Effector memory CD8-positive, alpha-beta T cell (primary cell): Measurements from ENCODE around the gene RAPH1.
"Not testable (repeated sequence)": the region's sequence is repeated elsewhere in the genome, so short reads cannot be mapped to it uniquely, and the experiment has no call there.

Experiments used
- ATAC-seq: fragments of 150-1000 bp; cut with Tn5 transposase; replicated peaks from 2 replicates; pipeline ENCODE4 v1.10.0; 2021; ENCODE audit warnings: mild to moderate bottlenecking, moderate library complexity
- DNase-seq, 3 experiments: peaks; one replicate each; pipeline ENCODE4 v3.0.0; 2021
- H3K27ac Mint-ChIP-seq, 2 donors: one replicate each; pipeline ENCODE4 v1.8.0; 2022; ENCODE audit warnings: mild to moderate bottlenecking in 2 of 2, mixed read lengths in 2 of 2, moderate library complexity in 2 of 2
- H3K27me3 Mint-ChIP-seq, 2 donors: one replicate each; pipeline ENCODE4 v1.8.0; 2022; ENCODE audit warnings: mixed read lengths in 2 of 2
- H3K36me3 Mint-ChIP-seq: one replicate; pipeline ENCODE4 v1.8.0; 2022; ENCODE audit warnings: mild to moderate bottlenecking, moderate library complexity, mixed read lengths; ENCODE audit not compliant: insufficient read depth
- H3K4me1 Mint-ChIP-seq, 2 donors: one replicate each; pipeline ENCODE4 v1.8.0; 2022; ENCODE audit warnings: low read depth in 2 of 2, mixed read lengths in 2 of 2
- H3K4me3 Mint-ChIP-seq, 2 donors: one replicate each; pipeline ENCODE4 v1.8.0; 2022; ENCODE audit warnings: mild to moderate bottlenecking in 2 of 2, mixed read lengths in 2 of 2, moderate library complexity in 2 of 2
- H3K9me3 Mint-ChIP-seq, 2 donors: one replicate each; pipeline ENCODE4 v1.8.0; 2022; ENCODE audit warnings: mixed read lengths in 2 of 2

Gene RAPH1

DNA sequence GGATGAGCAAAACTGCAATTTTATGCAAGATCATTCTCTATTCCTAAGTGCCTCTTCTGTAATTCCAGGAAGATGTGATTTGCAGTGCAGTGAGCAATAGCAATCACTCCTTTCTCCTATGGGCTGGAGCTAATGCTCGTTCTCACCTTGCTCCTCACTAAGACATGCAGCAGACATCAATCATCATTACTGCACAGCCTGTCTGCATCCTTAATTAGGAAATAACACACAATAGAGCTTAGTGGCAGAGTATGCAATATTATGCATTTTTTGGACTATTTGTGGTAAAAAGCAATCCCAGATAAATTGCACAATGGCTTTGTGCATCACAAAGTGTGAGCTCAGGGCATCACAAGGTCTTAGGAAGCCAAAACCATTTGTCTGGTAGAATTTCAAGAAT, 32.6 kb upstream of the RAPH1 start:
- Mint-ChIP-seq H3K4me3 (no peak overlapping the region), H3K4me1 (peaks cover 3 to 4% of the 10 kb centered on the region in 2 donors), H3K27me3 (no peaks in the 10 kb centered on the region), H3K9me3 (no peaks in the 10 kb centered on the region), H3K27ac (no peak overlapping the region), H3K36me3 (no peaks in the 10 kb centered on the region)
- DNase-seq = no peak
- no peak for ATAC-seq

DNA sequence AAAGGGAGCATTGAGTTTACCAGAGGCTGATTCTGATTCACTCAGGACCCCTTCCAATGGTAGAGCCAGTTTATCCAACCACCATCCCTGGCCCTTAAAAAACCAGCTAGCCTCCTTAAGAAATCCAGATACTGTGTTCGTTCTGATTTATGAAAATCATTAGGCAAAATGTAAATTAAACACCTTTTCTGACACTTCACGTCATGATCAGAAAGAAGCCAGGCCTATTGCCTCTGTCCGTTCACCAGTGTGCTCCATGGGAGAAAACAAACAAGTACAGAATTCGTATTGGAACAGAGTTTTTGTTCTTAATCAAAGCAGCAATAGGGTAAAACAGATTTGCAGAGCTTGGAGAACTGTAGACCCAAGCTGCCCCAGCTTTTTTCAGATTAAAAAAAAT, 31.1 kb upstream of the RAPH1 start:
- no peak overlapping the region for H3K27ac Mint-ChIP-seq
- H3K4me3 Mint-ChIP-seq = no peak overlapping the region

DNA sequence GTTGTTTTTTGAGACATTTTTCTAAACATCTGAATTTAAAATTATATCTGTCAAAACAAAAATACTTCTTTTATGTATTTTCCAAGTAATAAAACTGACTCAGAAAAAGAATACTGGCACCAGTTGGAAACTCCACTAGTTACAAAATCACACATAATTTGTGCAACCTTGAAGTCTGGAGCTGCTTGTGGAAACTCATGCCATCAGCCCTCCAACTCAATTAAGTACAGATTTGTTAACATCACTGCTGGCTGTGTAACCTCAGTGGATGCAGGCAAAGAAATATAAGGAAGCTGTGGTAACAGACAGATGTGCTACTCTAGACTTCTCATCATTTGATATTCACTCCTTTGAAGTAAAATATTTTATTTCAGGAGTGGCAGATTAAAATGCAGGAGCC, 30.0 kb upstream of the RAPH1 start:
- Mint-ChIP-seq H3K27ac (no peak overlapping the region), H3K4me1 (peaks cover 0 to 1% of the 10 kb centered on the region in 2 donors), H3K9me3 (no peaks in the 10 kb centered on the region), H3K4me3 (no peak overlapping the region), H3K27me3 (no peaks in the 10 kb centered on the region), H3K36me3 (peaks cover 2% of the 10 kb centered on the region)
- ATAC-seq = no peak
- DNase-seq = no peak

More for the DNA sequence above, 31.1 kb upstream of the RAPH1 start:
- DNase-seq (no peak), ATAC-seq (no peak)
- peaks cover 3 to 4% of the 10 kb centered on the region in 2 donors for H3K4me1 Mint-ChIP-seq
- no peaks in the 10 kb centered on the region for H3K27me3 Mint-ChIP-seq
- peaks cover 2% of the 10 kb centered on the region for H3K36me3 Mint-ChIP-seq
- no peaks in the 10 kb centered on the region for H3K9me3 Mint-ChIP-seq

DNA sequence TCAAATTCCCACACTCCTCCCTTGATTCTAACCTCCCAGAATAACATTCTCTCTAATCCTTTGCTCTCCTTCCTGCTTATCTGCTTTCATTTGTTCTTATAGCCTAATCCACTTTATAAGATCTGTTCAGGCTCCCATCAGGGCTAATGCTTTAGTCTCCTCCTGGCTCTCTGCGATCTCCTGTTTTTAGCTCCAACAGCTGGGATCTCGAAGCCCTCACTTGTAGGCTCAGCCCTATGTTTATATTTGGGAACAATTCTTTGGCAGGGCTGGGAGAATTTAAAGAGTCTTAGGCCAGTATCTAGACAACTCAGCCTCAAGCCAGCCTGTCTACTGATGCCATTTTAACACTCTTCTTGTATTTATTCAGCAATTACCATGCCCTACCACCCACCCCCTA, 27.2 kb upstream of the RAPH1 start:
- ATAC-seq = no peak
- H3K9me3 Mint-ChIP-seq = no peaks in the 10 kb centered on the region
- H3K36me3 Mint-ChIP-seq = peaks cover 2% of the 10 kb centered on the region
- no peak overlapping the region for H3K4me3 Mint-ChIP-seq
- H3K27ac Mint-ChIP-seq = no peak overlapping the region
- no peaks in the 10 kb centered on the region for H3K4me1 Mint-ChIP-seq
- no peak for DNase-seq
- no peaks in the 10 kb centered on the region for H3K27me3 Mint-ChIP-seq

DNA sequence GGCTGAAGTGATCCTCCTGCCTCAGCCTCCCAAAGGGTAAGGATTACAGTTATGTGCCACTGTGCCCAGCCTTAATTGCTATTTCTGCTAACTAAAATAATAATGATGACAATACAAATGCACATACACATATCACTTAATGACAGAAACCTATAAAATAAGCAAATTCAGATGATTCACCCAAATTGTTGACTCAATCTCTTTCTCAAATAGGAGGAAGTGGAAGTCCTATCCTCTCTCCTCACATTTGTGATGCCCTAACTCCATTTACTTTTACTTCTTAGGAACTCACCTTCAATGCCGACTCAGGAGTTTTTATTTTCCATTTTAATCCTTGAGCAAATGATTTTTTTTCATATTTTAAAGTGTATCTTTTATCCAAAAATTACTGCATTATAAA, 24.5 kb upstream of the RAPH1 start:
- no peaks in the 10 kb centered on the region for H3K9me3 Mint-ChIP-seq

GRCh38 chr2:203553784-203554183, 18.7 kb upstream of the RAPH1 start:
- DNase-seq (no peak), ATAC-seq (no peak)
- Mint-ChIP-seq H3K4me1 (no peaks in the 10 kb centered on the region), H3K4me3 (no peak overlapping the region), H3K36me3 (peaks cover 3% of the 10 kb centered on the region), H3K9me3 (no peaks in the 10 kb centered on the region), H3K27me3 (peaks cover 0 to 6% of the 10 kb centered on the region in 2 donors), H3K27ac (no peak overlapping the region)

More for the DNA sequence above, 24.5 kb upstream of the RAPH1 start:
- no peak for DNase-seq
- peaks cover 6% of the 10 kb centered on the region for H3K36me3 Mint-ChIP-seq
- no peak overlapping the region for H3K27ac Mint-ChIP-seq
- no peak for ATAC-seq
- H3K4me3 Mint-ChIP-seq = no peak overlapping the region
- H3K27me3 Mint-ChIP-seq = peaks cover 0 to under 1% of the 10 kb centered on the region in 2 donors
- no peaks in the 10 kb centered on the region for H3K4me1 Mint-ChIP-seq

GRCh38 chr2:203551778-203552177, 16.7 kb upstream of the RAPH1 start:
- DNase-seq (no peak), ATAC-seq (no peak)
- no peak overlapping the region for H3K4me3 Mint-ChIP-seq
- peaks cover 0 to 6% of the 10 kb centered on the region in 2 donors for H3K27me3 Mint-ChIP-seq
- H3K9me3 Mint-ChIP-seq = no peaks in the 10 kb centered on the region
- H3K4me1 Mint-ChIP-seq = peaks cover 0 to 2% of the 10 kb centered on the region in 2 donors
- no peak overlapping the region for H3K27ac Mint-ChIP-seq
- no peaks in the 10 kb centered on the region for H3K36me3 Mint-ChIP-seq

DNA sequence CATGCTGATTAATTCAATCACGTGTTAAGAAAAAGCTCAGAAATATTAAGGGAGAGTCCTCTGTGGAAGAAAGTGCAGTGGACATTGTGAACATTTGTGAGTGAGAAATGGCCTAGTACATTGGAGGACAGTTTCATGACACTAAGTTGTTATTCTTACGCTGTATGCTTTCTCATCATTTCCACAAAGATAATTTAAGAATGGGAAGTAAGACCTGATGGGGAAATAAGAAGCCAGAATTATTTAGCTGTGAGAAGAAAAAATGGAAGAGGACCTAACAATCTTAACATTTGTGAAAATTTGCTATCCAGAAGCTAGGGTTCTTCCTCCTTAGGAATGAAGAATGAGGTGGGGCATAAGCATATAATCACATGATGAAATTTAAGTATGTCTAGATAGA, 15.2 kb upstream of the RAPH1 start:
- no peaks in the 10 kb centered on the region for H3K36me3 Mint-ChIP-seq
- no peaks in the 10 kb centered on the region for H3K9me3 Mint-ChIP-seq
- H3K4me1 Mint-ChIP-seq = peaks cover 0 to 2% of the 10 kb centered on the region in 2 donors
- no peak for DNase-seq
- no peak overlapping the region for H3K4me3 Mint-ChIP-seq
- H3K27me3 Mint-ChIP-seq = peaks cover 0 to 6% of the 10 kb centered on the region in 2 donors
- no peak for ATAC-seq
- H3K27ac Mint-ChIP-seq = no peak overlapping the region

GRCh38 chr2:203549406-203549805, 14.3 kb upstream of the RAPH1 start:
- H3K27me3 Mint-ChIP-seq = peaks cover 0 to 3% of the 10 kb centered on the region in 2 donors
- H3K9me3 Mint-ChIP-seq = no peaks in the 10 kb centered on the region
- H3K4me1 Mint-ChIP-seq = peaks cover 0 to 2% of the 10 kb centered on the region in 2 donors
- no peak for ATAC-seq
- H3K4me3 Mint-ChIP-seq = no peak overlapping the region
- no peaks in the 10 kb centered on the region for H3K36me3 Mint-ChIP-seq
- H3K27ac Mint-ChIP-seq = no peak overlapping the region
- DNase-seq = no peak

DNA sequence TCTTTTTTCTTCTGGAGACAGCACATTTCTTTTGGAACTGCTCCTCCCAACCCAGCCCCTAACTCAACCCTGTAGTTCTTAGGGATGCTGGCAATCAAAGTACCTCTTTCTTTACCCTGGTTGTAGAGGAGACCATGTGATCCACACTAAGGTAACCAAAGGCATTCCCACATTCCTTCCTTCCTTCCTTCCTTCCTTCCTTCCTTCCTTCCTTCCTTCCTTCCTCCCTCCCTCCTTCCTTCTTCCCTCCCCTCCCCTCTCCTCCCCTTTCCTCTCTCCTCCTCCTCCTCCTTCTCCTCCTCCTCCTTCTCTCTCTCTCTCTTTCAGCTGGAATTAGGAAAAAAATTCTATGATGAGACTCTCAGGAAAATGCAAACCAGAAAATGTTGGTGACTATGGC, 13.8 kb upstream of the RAPH1 start:
- H3K27me3 Mint-ChIP-seq = no peaks in the 10 kb centered on the region
- ATAC-seq (no peak), DNase-seq (no peak)
- H3K36me3 Mint-ChIP-seq = no peaks in the 10 kb centered on the region
- H3K9me3 Mint-ChIP-seq = no peaks in the 10 kb centered on the region
- H3K27ac Mint-ChIP-seq = no peak overlapping the region
- no peak overlapping the region for H3K4me3 Mint-ChIP-seq
- H3K4me1 Mint-ChIP-seq = peaks cover 0 to 2% of the 10 kb centered on the region in 2 donors

GRCh38 chr2:203547356-203547755, 12.3 kb upstream of the RAPH1 start:
- no peaks in the 10 kb centered on the region for H3K36me3 Mint-ChIP-seq
- ATAC-seq (no peak), DNase-seq (no peak)
- H3K9me3 Mint-ChIP-seq = no peaks in the 10 kb centered on the region
- H3K4me1 Mint-ChIP-seq = peaks cover 0 to 2% of the 10 kb centered on the region in 2 donors
- no peaks in the 10 kb centered on the region for H3K27me3 Mint-ChIP-seq
- no peak overlapping the region for H3K4me3 Mint-ChIP-seq
- H3K27ac Mint-ChIP-seq = no peak overlapping the region

DNA sequence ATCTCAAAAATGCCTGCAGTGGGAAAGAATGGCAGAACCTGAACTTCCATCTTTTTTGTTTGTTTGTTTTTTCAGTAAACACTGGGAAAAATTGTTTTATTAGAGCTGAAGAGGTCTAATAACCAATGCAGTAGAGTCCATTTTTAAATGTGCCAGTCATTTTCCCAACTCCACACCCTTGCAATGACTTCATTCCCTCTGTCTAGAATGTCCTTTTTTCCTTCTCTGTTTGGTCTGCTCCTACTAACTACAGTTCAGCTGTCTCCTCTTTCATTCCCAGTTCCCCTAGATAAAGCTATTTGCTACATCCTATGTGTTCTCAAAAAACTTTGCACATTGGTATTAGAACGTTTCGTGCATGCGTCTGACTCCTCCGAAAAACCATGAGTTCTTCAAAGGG, 9.3 kb upstream of the RAPH1 start:
- ATAC-seq (no peak), DNase-seq (no peak)
- Mint-ChIP-seq H3K27ac (no peak overlapping the region), H3K4me1 (peaks cover 0 to 2% of the 10 kb centered on the region in 2 donors), H3K27me3 (no peaks in the 10 kb centered on the region), H3K36me3 (no peaks in the 10 kb centered on the region), H3K9me3 (no peaks in the 10 kb centered on the region), H3K4me3 (no peak overlapping the region)

DNA sequence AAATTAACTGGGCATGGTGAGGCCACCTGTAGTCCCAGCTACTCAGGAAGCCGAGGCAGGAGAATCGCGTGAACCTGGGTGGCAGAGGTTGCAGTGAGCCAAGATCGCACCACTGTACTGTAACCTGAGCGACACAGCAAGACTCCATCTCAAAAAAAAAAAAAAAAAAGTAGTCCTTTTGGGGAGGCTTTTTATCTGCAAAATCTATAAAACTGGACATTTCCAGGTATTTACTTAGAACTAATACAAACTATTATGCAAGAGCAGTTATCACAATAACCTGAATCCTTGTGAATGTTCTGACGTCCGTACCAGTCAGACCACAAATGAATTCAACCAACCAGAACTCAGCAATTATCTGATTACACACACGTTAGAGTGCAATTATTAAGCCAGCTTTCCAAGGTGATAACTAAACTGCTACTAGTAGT, 8.8 kb upstream of the RAPH1 start:
- no peak for ATAC-seq
- no peak overlapping the region for H3K4me3 Mint-ChIP-seq
- no peaks in the 10 kb centered on the region for H3K9me3 Mint-ChIP-seq

DNA sequence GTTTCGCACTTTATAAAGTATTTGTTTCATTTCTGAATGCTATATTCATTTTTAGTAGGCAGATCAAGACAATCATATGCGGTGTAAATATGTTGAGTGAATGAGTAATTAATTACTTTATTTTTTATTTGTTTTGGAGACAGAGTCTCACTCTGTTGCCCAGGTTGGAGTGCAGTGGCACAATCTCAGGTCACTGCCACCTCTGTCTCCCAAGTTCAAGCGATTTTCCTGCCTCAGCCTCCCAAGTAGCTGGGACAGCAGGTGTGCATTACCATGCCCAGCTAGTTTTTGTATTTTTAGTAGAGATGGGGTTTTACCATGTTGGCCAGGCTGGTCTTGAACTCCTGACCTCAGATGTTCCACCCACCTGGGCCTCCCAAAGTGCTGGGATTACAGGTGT, 5.5 kb upstream of the RAPH1 start:
- H3K27ac Mint-ChIP-seq, ATAC-seq, H3K4me3 Mint-ChIP-seq, H3K4me1 Mint-ChIP-seq, DNase-seq, H3K27me3 Mint-ChIP-seq, H3K9me3 Mint-ChIP-seq, H3K36me3 Mint-ChIP-seq: not testable (repeated sequence)

More for the DNA sequence above, 8.8 kb upstream of the RAPH1 start:
- H3K36me3 Mint-ChIP-seq = no peaks in the 10 kb centered on the region
- H3K27ac Mint-ChIP-seq = no peak overlapping the region
- DNase-seq = no peak
- H3K4me1 Mint-ChIP-seq = peaks cover 0 to 2% of the 10 kb centered on the region in 2 donors
- H3K27me3 Mint-ChIP-seq = no peaks in the 10 kb centered on the region

DNA sequence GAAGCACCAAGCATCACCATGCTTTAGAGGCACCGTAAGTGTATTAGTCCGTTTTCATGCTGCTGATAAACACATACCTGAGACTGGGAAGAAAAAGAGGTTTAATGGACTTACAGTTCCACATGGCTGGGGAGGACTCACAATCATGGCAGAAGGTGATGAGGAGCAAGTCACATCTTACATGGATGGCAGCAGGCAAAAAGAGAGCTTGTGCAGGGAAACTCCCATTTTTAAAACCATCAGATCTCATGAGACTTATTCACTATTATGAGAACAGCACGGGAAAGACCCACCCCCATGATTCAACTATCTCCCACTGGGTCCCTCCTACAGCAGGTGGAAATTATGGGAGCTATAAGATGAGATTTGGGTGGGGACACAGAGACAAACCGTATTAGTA, 3.1 kb upstream of the RAPH1 start:
- H3K27ac Mint-ChIP-seq, H3K9me3 Mint-ChIP-seq, H3K4me3 Mint-ChIP-seq, H3K36me3 Mint-ChIP-seq, DNase-seq, ATAC-seq: not testable (repeated sequence)
- Mint-ChIP-seq H3K27me3 (peaks cover 12 to 13% of the 10 kb centered on the region in 2 donors), H3K4me1 (peaks cover 11 to 16% of the 10 kb centered on the region in 2 donors)
